HG03342 (cell line): ENCODE measurements around the gene JAKMIP1.

Source experiments
- ATAC-seq: cut with Tn5 transposase; IDR thresholded peaks from one replicate; pipeline ENCODE4 v1.9.1; 2021; ENCODE audit warnings: mild to moderate bottlenecking, moderate library complexity; ENCODE audit not compliant: unreplicated experiment

JAKMIP1 gene

GRCh38 chr4:6071191-6071958 is 129.0 kb downstream of the JAKMIP1 start:
- ATAC-seq, result no peak

DNA sequence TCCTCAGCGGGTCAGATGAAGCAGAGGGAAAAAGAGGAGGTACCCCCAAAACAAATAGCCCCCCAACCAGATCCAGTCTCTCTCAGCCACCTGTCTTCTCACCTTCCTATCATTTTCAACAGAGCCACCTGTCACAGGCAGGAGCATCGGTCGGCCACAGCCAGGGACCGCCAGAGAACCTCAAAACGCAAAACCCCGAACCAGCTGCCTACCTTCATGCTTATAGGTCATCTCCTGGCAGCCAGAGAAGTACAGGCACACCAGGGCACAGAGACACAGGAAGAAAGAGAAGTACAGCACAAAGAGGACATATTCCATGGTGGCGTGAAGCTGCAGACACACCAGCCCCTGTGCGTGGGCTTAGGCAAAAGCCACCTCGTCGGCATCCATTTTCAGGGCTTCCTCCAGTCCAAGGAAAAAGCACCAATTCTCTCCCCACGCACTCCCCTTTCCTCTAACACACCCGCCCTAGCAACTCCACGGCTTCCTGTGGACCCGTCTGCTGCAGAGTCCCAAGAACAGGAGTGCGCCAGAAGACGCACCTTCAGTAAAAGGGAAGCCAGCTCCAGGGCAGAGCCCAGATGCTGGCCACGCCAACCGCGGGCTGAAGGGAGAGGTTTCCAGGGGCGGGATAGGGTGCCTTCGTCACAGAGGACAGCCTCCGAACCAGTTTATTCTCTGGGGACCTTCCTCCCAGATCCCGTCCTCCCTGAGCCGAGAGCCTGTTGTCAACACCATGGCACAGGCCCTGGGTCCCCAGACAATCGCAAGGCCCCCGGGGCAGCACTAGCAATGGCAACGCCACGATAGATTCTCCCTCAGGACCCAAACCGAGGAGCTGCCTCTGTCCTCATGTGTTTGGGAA is 130.3 kb downstream of the JAKMIP1 start:
- no peak for ATAC-seq

- no peak for ATAC-seq
Observed at GRCh38 chr4:6068986-6069385, 131.4 kb downstream of the JAKMIP1 start.

- ATAC-seq, result no peak
Observed at GRCh38 chr4:6065934-6066590, 134.3 kb downstream of the JAKMIP1 start.

GRCh38 chr4:6065166-6065565 is 135.2 kb downstream of the JAKMIP1 start:
- ATAC-seq, result no peak

DNA sequence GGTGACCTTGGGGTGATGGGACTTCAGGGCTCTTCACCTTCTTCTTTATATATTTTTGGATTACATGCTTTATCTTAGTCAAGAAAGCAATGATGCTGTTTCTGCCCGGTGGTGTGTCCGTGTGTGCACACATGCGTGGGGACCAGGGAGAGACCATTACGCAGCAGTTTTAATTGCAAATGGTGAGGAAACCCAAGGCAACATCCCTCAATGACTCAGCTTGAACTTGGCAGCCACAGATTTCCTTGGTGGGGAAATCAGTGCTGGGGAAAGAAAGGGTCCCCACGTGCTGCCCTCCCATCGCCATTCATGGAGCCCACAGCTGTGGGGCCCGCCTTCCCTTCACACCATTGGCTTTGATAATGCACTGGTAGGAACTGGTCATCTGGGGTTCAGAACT is 136.0 kb downstream of the JAKMIP1 start:
- no peak for ATAC-seq

DNA sequence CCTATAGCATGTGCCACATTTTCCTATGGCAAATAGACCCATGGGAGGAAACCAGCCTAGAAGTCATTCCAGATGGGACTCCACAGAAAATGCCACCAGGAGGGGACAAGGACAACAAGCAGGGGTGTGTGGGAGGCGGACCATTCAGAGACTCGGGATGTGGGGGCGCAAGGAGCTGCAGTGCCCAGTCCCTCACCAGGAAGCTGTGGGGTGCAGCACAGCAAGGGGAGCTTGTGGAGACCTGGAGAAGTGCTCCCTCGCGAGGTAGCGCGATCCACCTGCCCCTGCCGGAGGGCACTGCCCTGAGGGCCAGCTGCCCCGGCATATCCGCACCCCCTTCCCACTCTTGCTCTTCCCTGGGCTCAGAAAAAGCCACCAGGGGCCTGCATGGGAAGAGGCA is 136.7 kb downstream of the JAKMIP1 start:
- ATAC-seq, result no peak

DNA sequence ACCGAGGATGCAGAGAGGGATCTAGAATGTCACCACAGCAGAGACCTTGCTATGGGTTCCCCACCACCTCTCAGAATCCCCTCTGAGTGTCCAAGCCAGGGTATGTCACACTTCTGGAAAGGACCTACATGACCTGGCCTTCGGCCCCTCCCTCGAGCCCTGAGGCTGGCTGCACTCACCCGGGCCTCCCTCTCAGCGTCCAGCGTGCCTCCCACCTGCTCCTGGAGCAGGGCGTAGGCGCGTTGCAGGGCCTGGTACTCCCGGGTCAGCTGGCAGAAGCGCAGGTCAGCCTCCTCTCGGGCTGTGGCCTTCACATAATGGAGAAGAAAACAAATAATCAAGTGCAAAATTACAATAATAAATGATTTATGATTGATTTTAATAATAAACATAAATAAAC is 138.2 kb downstream of the JAKMIP1 start:
- ATAC-seq, result no peak

GRCh38 chr4:6059375-6059805 is 141.0 kb downstream of the JAKMIP1 start:
- no peak for ATAC-seq

DNA sequence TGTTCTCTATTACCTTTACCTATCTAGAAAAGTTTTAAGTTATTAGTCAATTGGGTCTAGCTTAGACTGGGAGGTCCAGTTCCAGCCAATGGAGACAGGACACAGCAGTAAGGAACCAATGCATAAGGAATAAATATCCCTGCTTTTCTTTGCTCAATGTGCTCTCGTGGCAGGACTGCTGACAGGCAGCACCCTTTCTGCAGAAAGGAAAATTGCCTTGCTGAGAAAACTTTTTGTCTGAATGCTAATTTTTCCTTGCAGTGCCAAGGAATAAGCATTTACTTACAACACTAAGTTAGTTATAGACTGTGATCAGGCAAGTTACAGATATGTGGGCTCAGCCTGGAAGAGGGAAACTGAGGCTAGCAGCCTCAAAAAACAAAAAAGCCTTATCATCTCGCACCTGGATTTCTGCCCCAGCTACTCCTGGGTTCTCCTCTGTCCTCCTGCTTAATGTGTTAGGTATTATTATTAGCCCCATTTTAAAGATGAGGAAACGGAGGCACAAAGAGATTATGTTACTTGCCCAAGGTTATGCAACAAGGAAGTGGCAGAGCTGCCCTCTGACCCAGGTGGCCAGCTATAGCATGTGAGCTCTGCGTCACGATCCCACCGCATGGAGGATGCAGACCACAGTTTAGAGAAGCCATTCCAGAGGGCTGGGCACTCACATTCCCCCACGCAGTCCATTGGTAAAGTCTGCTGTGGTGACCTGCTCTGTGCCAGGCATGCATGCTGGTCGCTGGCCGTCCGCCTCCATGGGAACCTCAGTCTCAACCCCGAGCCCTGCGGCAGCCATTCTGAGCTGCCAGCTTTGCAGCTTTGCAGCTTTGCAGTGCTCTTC is 141.6 kb downstream of the JAKMIP1 start:
- ATAC-seq, result no peak

DNA sequence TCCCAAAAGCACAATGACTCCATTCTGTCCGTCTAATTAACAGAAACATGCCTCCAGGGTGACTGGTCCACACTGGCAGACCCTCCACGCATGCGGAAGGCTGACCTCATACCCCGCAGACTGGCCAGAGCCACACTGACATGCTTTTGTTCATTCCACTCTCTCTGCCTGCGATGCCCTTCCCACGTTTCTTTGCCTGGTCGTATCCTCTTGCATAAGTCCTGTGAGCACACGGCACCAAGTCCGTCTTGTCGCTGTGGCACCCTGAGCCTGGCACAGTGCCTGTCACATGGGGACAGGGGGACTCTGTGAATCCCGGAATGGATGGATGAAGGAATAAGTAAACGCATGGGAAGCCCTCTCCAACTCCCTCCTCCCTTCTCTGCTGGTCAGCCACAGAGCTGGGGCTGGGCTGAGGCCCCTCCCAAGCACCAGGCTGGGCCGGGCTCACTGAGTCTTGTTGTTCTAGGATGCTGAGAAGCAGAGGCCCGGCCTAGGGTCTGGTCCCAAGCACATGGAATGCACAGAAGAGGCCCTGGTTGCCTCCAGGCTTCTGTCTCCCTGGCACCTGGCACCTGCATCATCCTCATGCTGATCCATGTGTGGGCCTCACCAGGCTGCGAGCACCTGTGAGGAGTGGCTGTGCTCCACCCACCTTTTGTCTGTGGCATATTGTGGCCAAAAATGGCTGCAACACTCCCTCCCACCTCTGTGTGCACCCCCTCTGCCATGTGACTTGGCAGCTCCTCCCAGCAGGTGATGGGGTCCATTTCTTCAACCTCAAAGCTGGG is 143.2 kb downstream of the JAKMIP1 start:
- ATAC-seq, result no peak

- ATAC-seq, result no peak
Observed at GRCh38 chr4:6055436-6055835, 144.9 kb downstream of the JAKMIP1 start.

- no peak for ATAC-seq
Observed at GRCh38 chr4:6055030-6055429, 145.3 kb downstream of the JAKMIP1 start.

GRCh38 chr4:6054162-6054922 is 146.0 kb downstream of the JAKMIP1 start:
- no peak for ATAC-seq

DNA sequence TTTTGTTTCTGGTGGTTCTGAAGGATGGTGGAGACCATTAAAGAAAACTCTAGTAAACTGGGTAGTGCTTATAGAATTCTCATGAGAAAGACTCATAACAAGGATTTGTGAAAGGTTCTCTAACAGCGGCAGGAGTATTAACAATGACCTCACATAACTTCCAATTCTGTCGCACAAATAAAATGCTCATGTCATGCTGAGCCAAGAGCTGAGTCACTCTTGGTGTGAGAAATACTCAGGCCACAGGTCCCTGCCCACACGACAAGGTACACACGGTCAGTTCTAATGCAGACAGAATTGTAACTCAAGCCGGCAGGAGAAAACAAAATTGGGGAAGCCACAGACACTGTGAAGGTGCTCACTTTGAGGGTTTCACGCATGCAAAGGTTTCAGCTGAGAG is 147.7 kb downstream of the JAKMIP1 start:
- ATAC-seq, result no peak

GRCh38 chr4:6050551-6050950 is 149.8 kb downstream of the JAKMIP1 start:
- no peak for ATAC-seq

DNA sequence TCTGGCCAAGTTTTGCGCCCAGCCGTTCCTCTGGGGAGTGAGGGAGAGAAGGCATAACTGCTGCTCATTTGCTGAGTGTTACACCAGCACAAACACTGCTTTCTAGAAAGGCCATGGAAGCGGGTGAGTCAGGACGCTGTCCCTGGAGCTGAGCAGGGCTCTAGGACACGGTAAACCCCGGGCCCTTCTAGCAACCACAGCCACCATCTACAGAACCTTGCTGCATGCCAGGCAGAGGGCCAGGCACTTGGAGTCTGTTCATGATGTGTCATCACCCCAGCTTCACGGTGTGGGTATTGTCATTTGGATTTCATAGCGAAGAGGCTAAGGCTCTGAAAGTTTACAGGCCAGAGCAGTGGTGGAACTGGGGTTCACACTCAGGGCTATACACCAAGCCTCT is 150.4 kb downstream of the JAKMIP1 start:
- ATAC-seq, result no peak

GRCh38 chr4:6049278-6049677 is 151.1 kb downstream of the JAKMIP1 start:
- ATAC-seq, result no peak

DNA sequence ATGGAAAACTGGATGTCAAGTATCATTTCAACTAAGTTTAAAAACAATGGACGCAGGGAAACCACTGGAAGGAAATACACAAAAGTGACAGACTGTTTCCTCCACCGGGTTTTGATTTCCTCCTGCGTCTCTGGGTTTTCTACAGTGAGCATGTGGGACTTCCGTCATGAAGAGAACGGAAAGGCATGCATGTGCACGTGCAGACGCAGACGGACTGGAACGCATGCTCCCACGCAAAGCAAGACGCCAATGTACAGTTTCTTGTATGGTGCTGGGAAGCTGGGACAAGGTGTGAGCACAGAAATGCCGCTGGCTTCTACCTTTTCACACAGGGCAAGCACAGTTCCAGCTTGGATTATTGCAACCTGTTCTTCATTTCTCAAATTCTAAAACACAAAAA is 151.8 kb downstream of the JAKMIP1 start:
- no peak for ATAC-seq
